Cerebellar cortex (tissue), 1 donor: ENCODE measurements around the gene CACNA2D1.
"Not testable (repeated sequence)": the region's sequence is repeated elsewhere in the genome, so short reads cannot be mapped to it uniquely, and the experiment has no call there.

Experiments
- DNase-seq: peaks from one replicate; pipeline ENCODE4 v3.0.0-alpha.2; 2015; ENCODE audit warnings: low spot score

CACNA2D1 gene

DNA sequence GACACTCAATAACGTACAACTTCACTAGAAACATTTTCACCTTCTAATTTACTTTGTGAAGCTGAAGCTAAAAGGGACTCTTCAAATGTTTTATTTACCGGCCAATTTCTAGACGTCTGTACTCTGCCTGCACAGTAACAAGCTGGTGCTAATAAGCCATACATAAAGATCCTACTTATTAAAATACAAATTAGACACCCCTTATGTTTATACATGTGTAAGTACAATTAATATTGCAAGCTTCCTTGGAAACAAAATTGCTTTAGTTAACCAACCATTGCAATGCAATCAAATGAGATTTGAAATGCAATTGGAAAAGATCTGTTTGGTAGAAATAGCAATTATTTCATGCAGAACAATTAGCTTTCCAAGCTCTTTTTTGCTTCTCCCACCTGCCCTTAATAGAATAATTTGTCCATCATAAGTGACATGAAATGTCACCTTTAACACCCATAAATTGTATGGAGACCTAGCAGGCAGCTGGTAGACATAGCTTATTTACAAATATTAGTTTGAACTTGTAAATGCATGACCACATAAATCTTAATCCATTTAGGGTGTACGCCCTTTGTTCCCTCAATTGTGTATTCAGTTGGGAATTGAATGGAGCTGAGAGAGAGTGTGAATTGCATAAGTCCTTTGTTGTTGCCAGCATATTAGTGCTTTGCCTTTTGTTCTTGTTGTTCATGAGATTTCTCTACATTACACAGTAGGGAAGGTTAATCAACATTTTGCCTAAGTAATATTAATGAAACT lies 277.1 kb downstream of the CACNA2D1 start:
- DNase-seq: no peak

DNA sequence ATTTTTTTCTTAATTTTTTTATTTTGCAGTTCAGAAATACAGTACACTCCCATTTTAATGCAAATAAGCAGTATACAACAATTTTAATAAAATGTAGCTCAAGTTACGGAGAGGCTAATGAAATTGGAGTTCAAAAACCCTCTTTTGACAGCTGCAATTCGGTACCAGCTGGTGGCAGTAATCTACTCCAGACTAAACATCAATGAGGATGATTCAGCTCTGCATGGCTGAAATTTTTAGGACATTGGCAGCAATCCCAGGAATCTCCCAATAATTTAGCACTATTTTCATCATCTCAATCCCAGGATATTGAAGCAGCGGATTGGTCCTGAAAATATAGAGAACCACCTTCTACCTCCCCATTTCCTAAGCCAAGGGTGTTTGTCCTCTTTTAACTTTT lies 278.8 kb downstream of the CACNA2D1 start:
- no peak for DNase-seq

DNA sequence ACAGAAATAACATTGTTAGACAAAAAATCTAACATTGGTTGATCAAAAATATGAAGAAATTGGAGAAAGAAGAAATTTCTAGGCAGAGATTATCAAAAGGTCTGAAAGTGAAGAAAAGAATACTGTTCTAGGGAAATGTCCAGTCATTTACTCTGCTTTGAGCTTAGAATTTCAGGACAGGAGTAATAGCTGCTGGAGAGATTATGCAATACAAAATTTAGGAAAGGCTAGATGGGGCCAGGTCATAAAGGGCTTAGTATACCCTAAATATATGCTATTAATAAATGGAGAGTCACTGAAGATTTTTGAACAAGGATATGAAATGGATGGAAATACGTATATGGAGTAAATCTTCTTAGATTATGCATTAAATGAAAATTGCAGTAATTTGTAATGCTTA lies 279.2 kb downstream of the CACNA2D1 start:
- DNase-seq: no peak

DNA sequence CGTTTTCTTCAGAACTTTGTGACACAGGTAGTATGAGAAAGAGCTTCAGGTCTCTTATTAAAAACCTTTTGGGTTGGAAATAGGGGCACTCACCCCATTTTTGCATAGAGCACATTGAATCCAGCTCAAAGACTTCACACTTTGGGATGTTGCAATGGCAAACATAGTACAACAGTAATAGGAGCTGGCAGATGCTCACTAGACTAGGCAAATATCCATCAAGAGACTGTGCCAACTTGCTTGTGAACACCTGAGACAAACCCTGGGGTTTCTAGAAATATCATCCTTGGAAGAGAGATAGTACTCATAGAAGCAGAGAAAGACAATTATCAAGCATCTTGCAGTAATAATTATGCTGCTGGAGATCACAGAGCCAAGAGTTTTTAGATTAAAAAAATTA lies 280.0 kb downstream of the CACNA2D1 start:
- peak; percentile 21 for DNase-seq

DNA sequence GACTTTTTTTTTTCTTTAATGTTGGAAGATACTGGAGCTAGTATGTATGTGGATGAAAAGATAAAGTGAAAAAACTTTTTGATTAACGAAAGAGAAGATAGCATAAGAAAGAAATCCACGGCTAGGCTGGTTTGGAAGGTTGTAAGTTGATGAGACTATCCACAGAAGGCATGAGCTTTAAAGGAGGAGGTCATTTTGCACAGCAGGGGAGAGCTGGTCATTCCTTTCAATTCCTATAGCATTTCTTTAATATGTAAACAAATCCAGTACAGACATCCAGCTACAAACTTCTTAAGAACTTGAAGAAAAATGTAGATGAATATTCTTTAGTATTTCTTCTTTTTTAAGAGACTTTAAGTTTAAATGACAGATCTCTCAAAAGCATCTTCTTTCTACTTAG lies 281.3 kb downstream of the CACNA2D1 start:
- DNase-seq: no peak

DNA sequence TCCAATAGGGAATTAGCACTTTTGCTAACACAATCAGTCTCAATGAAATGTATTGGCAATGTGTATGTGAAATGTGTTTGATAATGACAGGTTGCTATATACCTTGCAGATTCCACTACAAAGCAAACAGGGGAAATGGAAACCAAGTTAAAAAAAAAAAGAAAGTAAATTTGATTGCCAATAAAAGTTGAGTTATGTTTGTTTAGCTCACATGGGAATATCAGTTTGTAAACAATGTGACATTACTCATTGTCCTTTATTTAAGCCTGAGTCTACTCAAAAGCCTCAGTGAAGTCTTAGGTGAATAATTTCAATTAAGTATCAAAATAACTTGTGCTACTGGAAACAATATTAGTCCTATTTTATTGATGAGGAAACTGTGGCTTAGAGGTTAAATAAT lies 285.2 kb downstream of the CACNA2D1 start:
- DNase-seq: no peak

DNA sequence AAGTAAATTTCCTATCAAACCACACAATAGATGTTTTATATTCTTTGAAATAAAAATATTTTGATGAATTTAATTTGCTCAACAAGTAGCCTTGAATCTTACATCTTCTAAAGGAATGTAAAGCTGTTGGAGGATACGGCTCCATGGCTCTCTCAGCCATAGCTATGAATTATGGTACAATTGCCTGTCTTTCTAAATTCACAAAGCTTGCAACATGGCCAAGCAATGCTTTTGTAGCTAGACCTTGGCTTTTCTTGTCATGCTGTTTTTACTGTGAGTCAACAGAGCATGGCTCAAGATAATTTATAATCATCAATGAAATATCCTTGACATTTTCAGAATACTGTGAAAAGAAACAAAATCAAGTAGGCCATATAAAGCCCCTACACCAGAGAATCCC lies 286.7 kb downstream of the CACNA2D1 start:
- DNase-seq: no peak

DNA sequence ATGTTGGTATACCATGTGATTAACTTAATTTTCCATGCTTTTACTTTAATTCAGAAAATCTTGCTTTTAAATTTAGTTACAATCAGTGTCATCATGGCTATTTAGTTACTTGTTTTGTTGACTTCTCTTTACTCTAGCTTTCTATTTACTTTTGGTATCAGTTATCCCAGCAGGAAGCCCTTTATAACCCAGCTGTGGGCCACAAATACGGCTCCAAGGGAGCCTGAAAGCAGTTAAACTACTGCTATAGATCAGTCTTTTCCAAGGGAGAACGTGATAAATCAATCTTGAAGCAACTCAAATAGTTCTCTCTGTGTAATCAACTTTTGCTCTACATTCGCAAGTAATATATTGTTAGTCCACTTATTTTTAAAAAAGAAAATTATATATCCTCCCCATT lies 287.4 kb downstream of the CACNA2D1 start:
- DNase-seq: no peak

DNA sequence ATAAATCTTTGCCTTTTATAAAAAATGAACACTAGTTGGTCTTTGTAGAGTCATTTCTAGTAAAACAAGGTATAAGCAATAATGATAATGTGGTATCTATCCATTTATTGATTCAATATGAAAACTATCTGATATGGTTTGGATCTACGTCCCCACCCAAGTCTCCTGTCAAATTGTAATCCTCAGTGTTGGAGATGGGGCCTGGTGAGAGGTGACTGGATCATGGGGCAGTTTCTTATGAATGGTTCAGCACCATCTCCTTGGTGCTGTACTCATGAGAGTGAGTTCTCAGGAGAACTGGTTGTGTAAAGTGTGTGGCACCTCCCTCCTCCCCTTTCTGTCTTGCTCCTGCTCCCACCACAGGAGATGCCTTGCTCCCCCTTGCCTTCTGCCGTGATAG lies 288.8 kb downstream of the CACNA2D1 start:
- no peak for DNase-seq

DNA sequence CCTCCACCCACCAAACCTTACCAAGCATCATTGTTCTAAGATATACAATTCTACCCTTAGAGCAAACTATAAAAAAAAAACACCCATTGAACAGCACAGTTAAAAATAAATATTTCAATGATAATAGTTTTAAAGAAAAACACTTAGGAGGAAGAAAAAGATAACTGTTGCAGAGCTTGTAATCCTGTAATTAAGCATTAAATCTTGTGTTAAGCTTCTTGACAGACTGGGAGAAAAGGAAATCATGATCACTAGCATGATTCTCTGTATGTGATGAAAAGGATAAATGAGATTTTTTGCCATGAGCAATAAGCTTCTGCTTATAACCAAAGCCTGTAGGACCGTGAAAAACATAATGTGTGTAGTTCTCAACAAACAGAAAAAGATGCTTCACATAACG lies 289.8 kb downstream of the CACNA2D1 start:
- DNase-seq: no peak

DNA sequence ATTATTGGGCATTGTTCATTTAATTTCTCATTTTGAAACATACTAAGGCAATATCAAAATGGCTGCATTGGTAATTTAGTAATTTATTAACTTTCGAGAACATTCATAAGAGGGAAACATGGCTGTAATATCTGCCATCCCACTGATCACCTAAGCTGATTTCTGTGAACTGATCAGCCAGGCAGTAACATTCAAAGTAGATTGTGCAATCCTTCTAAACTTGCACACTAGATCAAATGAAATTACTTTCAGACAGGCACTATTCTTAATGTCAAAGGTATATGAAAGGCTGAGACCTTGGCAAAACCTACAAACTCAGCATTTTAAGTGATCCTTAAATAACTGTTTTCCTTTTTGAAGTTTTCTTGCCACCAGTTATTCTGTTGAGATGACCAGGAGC lies 290.7 kb downstream of the CACNA2D1 start:
- DNase-seq: no peak

DNA sequence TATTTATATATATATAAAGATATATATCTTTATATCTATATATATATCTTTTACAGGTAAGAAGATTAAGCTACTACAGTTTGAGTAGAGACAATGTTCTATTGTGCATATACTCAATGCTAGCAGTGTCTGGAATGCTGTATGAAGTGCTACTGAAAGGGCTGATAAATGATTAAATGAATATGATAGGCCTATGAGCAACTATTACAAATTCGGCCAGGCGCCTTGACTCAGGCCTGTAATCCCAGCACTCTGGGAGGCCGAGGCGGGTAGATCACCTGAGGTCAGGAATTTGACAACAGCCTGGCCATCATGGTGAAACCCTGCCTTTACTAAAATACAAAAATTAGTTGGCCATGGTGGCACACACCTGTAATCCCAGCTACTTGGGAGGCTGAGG lies 297.1 kb downstream of the CACNA2D1 start:
- DNase-seq: no peak

DNA sequence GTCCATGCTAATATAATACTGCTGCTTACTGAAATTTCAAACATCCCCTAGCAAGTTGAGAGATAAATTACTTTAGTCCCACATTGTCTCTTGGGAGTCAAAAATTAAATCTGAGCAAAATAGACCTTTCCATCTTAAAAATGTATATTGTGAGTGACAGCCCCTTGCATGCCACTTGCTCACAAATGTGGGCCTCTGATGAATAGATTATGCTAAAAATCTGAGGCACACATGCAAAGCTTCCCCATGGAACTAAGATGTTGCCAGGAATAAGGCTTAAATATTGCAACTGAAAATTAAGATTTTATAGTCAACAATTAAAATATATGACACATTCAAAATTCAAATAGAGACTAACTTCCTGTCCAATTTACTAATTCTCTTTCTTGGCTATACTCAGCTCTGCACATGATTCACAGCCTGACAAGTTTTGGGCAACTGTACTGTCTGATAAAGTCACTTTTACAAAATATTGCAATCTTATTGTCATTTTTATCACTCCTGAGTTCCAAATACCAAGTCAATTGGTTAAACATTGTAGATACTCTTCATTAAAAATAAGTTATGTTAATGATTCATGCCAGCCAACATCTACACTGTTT lies 301.2 kb downstream of the CACNA2D1 start:
- DNase-seq: no peak

DNA sequence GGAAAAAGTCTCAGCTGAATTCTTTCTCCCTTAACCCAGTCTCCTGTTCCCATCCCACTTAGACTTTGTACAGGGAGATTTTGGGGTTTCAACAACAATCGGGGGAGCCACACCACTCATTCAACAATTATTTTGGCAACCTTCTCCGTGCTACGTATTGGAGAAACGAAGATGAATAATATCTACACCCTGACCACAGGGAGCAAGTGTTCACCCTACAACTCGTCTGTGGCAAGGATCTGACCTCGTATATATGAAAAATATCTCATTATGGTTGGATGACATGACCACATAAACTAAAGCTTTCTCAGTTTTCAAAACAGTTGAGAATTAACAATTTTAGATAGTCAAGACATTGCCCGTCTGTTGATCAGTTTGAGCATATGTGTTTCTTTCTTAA lies 302.1 kb downstream of the CACNA2D1 start:
- DNase-seq: no peak

DNA sequence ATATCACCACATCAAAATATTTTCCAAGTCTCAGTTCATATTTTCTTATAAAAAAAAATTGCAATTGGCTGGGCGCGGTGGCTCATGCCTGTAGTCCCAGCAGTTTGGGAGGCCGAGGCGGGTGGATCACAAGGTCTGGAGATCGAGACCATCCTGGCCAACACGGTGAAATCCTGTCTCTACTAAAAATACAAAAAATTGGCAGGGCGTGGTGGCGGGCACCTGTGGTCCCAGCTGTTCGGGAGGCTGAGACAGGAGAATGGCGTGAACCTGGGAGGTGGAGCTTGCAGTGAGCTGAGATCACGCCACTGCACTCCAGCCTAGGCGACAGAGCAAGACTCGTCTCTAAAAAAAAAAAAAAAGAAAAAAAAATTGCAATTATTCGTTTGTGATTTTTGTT lies 303.0 kb downstream of the CACNA2D1 start:
- DNase-seq: not testable (repeated sequence)

DNA sequence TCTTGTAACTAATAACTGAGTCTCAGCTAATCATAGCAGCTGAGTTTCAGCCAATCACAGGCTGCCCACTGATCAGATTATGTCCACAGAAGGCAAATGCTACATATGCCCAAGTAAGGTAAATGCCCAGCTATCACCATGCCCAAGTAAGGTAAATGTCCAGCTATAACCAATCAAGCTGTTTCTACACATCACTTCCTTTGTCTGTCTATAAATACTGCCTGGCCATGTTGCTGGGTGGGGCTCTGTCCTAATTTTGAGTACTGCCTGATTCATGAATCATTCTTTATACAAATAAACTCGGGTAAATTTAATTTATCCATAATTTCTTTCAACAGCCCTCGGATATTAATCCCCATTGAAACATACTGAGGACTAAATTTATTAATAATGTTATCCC lies 312.4 kb downstream of the CACNA2D1 start:
- no peak for DNase-seq

DNA sequence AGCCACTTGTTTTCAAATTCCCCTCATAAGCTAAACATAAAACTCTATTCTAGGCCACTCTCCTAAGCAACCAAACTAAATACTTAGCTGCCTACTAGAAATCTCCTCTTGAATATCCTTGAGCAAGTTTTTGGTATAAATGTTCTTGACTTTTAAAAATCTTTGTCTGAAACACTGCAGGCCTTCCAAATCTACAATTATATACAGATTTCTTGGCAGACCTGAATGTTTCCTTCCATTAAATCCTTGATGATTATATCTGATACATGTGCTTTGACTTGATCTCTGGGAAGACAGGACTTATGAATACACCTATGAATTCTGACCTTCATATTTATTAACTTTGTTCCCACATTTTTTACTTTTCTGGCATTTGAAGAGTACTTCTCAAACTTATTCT lies 314.5 kb downstream of the CACNA2D1 start:
- no peak for DNase-seq

DNA sequence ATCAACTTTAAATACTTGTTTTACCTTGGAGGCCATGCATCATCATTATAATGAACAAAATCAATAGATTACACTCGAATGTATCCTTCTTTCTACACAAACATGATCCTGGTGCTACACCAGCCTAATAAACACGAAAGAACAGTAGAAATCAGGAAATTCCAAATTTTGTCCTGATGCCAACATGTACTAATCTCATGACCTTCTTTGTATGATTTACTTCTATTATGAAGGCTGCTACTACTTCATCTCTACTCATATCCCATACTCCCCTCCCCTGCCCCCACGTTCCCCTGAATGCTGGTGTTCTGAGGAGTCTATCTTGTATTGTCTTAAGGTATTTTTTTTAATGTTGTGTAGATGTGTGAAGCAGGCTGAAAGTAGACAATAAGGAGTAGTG lies 315.0 kb downstream of the CACNA2D1 start:
- DNase-seq: no peak

DNA sequence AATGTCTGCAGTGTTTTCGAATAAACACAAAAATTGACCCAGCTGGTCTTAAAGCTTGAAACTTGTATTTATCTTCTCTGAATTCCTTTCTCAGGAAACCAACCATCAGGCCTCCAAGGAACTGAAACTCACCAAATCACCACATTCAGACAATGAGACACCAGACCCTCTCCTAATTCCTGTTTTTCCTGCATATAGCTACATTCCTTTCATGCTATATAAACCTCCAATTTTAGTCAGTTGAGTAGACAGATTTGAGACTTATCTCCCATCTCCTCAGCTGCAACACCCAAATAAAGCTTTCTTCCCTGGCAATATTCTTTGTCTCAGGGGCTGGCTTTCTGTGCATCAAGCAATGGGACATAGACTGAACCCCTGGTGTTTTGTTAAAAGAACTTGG lies 317.0 kb downstream of the CACNA2D1 start:
- DNase-seq: no peak

DNA sequence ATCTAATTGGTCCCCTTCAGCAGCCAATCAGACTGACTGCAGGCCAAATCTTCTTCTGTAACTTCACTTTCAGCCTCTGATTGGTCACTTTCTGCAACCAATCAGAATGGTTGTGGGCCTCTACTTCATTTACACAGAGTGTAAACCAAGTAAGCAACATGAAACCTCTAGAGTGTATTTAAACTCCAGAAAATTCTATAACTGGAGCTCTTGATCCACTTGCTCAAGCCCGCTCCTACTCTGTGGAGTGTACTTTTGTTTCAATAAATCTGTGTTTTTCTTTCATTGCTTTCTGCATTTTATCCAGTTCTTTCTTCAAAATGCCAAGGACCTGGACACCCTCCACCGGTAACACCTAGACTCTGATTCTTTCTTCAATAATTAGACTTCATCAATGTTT lies 319.1 kb downstream of the CACNA2D1 start:
- no peak for DNase-seq

DNA sequence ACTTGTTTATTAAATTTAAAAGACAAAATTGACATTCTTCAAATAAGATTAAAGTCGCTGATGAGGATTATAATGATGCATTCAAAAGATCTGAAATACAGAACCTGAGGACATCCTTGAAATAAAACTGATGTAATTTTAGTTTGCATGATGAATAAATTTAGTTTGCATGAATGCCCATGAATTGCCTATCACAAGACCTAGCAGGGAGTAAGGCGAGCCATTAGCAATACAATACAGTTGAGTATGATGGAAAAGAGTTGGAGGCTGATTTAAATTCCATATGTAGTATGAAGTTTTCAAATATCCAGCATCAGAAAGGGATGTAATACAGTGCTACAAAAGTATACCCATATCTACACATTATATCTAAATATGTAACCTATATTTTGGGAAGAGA lies 321.3 kb downstream of the CACNA2D1 start:
- no peak for DNase-seq

DNA sequence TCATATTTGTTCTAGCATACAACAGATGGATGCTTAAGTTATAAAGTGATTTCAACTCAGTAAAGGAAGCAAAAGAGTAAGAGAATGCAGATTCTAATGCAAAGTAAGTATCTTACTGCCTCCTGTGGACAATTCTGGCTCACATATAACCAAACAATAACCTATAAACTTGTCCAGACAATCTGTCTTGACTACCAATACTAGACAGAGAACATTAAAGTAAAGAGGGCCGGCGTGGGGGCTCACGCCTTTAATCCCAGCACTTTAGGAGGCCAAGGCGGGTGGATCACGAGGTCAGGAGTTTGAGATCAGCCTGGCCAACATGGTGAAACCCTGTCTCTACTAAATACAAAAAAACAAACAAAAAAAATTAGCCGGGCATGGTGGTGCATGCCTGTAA lies 329.3 kb downstream of the CACNA2D1 start:
- no peak for DNase-seq

DNA sequence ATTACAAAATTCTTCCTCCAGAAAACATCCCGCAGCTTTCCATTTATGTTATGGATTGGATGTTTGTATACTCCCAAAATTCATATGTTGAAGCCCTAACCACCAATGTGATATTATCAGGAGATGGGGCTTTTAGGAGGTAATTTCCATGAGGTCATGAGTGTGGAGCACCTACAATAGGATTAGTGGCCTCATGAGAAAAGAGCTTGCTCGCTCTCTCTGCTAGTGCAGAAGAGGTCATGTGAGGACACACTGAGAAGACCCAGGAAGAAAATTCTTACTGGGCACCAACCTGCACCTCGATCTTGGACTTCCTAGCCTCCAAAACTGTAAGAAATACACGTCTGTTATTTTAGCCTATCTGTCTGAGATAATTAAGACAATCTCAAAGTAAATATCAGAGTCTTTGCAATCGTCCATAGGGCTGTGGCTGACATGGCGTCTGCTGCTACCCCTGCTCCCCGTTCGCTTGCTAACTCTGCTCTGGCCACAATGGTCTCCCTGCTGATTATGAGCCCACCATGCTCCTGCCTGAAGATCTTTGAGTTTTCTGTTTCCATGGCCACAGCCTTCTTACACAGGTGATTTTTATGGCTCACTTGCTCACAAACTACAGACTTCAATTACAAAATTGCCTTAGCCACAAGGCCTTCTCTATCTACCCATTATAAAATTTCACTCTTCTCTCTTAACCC lies 333.3 kb downstream of the CACNA2D1 start:
- no peak for DNase-seq

DNA sequence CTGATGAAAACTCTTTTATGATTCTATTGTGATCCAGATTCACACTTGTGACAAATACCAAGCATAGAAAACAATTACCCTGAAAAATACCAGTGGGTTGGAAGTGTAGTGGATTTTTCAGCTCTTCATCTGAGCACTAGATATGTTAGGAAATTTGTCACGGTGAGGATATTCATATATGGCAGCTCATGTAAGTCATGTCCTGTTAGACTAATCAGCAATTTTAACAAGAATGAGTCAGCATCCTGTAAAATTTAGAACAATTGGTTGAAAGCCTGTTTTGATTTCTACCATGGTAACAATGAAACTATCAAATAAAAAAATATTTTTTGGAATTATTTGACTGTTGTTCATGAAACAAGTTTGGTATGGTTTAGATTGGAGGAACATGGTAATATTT lies 334.3 kb downstream of the CACNA2D1 start:
- DNase-seq: no peak
